ENCODE results near the gene DET1. TPM values are rescaled to one million over a fixed set of nuclear protein-coding genes. Genes with fewer than 3 reads are reported as not detected.
A peak's percentile ranks its signal among the peaks of the same experiment; 100 is the strongest.

The DET1 gene
- 6.3 and 6.6 TPM in 2 replicates for total RNA-seq (2021)
- long read RNA-seq, transcript DET1-201 (5 exons, 2,267 nt) = major isoform, 27 of 57 reads
- long read RNA-seq, transcript DET1-207 (6 exons, 2,315 nt) = minor isoform, 9 of 57 reads
- long read RNA-seq, partial matches to known transcripts = 6 of 57 reads
- long read RNA-seq, other reads (novel, unspliced or antisense) = 15 of 57 reads

DNA sequence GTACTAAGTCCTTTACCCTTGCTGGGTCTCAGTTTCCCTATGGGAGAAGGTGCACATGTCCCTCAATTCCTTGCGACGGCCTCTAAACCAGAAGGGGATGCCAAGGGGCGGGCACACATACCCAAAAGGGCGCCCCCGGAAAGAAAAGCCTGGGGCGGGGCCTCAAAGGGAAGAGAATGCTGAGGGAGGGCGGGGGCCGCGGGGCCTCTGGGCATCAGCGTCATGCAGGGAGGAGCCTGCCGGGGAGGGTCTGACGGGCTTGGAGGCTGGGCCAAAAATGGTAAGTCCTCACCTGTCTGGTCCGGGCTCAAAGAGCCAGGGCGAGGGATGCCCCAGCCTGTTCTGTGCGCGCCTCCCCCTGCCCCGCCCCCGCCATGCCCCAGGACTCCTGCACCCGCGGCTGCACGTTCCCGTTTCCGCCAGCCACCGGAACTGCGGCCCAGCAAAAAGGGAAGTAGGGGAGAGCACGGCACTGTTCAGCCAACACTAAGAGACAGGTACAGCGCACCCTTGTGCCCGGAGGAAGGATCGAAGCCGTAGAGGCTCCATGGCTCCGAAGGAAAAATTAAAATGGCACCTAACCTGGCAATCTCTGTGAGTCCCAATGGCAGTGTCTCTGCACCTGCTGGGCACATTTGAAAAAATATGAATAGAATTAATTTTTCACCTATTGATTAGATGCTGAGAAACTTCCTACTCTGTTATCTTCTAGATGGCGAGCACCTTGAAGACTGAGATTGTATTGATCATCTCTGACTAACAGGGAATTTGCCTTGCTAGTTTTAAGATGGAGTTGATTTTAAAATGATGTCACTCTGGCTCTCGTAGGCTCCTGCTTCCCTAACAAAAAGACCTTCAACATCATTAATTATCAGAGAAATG is at the start of gene DET1:
Gene DET1 (minus strand): TSS at position 434 of the 882 bp plus-strand sequence. CDS start 14,976 bp downstream, outside the sequence.
- Histone ChIP-seq H3K9me3 (ENCODE audit: control insufficient read depth, low read depth, low read length) (no peaks in the 10 kb centered on the region), H3T11ph (ENCODE audit: low read length) (peak within 1 kb of the TSS; percentile 8), H3K79me2 (ENCODE audit: insufficient read depth, low read length) (no peaks in the 10 kb centered on the region), H3K27me3 (ENCODE audit: insufficient read depth, low read length) (no peaks in the 10 kb centered on the region), H3K14ac (ENCODE audit: insufficient read depth, low read length) (no peak within 1 kb of the TSS; the same call in 1 of the 2 replicates), H2AK5ac (ENCODE audit: insufficient read length, low read length) (no peak within 1 kb of the TSS), H3K79me1 (ENCODE audit: insufficient read depth, low read depth, low read length, poor library complexity, severe bottlenecking) (no peaks in the 10 kb centered on the region), H3K4me1 (ENCODE audit: insufficient read depth, low read length) (no peaks in the 10 kb centered on the region), H3K4me2 (ENCODE audit: insufficient read depth, insufficient read length, low read length) (peak within 1 kb of the TSS; percentile 93), H3K56ac (ENCODE audit: insufficient read length, low read depth, low read length) (no peak within 1 kb of the TSS), H3K9ac (ENCODE audit: extremely low read depth, insufficient read length, low read length) (peak within 1 kb of the TSS; percentile 91), H2AFZ (ENCODE audit: low read length) (peak within 1 kb of the TSS; percentile 80), H3K18ac (ENCODE audit: insufficient read length, low read depth, low read length) (peak within 1 kb of the TSS; percentile 85), H2BK120ac (ENCODE audit: low read depth, low read length, poor library complexity, severe bottlenecking) (no peak within 1 kb of the TSS), H3K23me2 (ENCODE audit: insufficient read length, low read depth, low read length, poor library complexity, severe bottlenecking) (peaks cover 3% of the 10 kb centered on the region), H4K91ac (ENCODE audit: insufficient read length, low read depth, low read length) (no peak within 1 kb of the TSS), H2BK15ac (ENCODE audit: low read depth, low read length) (no peak within 1 kb of the TSS), H2BK5ac (ENCODE audit: insufficient read length, low read length) (no peak within 1 kb of the TSS), H3K23ac (ENCODE audit: insufficient read length, low read depth, low read length) (no peak within 1 kb of the TSS), H3K4ac (ENCODE audit: low read depth, low read length) (no peak within 1 kb of the TSS), H2BK20ac (ENCODE audit: low read depth, low read length, poor library complexity, severe bottlenecking) (no peak within 1 kb of the TSS), H4K20me1 (ENCODE audit: control insufficient read depth, insufficient read depth, insufficient read length) (no peaks in the 10 kb centered on the region), H2BK12ac (ENCODE audit: insufficient read length, low read depth, low read length) (no peak within 1 kb of the TSS), H3K27ac (ENCODE audit: insufficient read length, low read depth, low read length) (peak within 1 kb of the TSS; percentile 87), H4K5ac (ENCODE audit: insufficient read length, low read depth, low read length) (no peak within 1 kb of the TSS), H4K8ac (replicated peaks; ENCODE audit: insufficient read length, low read depth, low read length) (no peak within 1 kb of the TSS)
- peak within 1 kb of the TSS; percentile 81 to 90 for H3K4me3 Mint-ChIP-seq
- peaks cover 0 to 5% (median 2%) of the 10 kb centered on the region in 3 experiments; a peak in 3 of 7 replicates for H3K36me3 Mint-ChIP-seq (ENCODE audit: insufficient read depth in 1 of 3, low read depth in 3 of 3)
- no CpG with 5 or more reads among the region's 33 CpGs for WGBS (ENCODE audit: extremely low coverage, insufficient read length, low lambda C conversion rate)
- peaks cover 0 to 9% of the 10 kb centered on the region in 2 experiments; a peak in 2 of 5 replicates for H3K9me3 Mint-ChIP-seq
- peak within 1 kb of the TSS; percentile 95 to 96 (median 96) for H3K27ac Mint-ChIP-seq
- TF ChIP-seq, protein P1, sequence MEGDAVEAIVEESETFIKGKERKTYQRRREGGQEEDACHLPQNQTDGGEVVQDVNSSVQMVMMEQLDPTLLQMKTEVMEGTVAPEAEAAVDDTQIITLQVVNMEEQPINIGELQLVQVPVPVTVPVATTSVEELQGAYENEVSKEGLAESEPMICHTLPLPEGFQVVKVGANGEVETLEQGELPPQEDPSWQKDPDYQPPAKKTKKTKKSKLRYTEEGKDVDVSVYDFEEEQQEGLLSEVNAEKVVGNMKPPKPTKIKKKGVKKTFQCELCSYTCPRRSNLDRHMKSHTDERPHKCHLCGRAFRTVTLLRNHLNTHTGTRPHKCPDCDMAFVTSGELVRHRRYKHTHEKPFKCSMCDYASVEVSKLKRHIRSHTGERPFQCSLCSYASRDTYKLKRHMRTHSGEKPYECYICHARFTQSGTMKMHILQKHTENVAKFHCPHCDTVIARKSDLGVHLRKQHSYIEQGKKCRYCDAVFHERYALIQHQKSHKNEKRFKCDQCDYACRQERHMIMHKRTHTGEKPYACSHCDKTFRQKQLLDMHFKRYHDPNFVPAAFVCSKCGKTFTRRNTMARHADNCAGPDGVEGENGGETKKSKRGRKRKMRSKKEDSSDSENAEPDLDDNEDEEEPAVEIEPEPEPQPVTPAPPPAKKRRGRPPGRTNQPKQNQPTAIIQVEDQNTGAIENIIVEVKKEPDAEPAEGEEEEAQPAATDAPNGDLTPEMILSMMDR (conservative IDR thresholded peaks at IDR 0.05) = peak; percentile 76
- H3K27me3 Mint-ChIP-seq (ENCODE audit: low read depth) = no peaks in the 10 kb centered on the region
- peak; percentile 99 for DNase-seq
- H3K4me1 Mint-ChIP-seq = peaks cover 22 to 28% of the 10 kb centered on the region in 2 experiments

Measured in H9 (cell line).